Stimulated activated CD8-positive, alpha-beta memory T cell treated with anti-CD3 and anti-CD28 coated beads, Interleukin-4, amount 100 ng/mL, for 24 hours (primary cell): ENCODE data around the gene ADAP1.
"Not testable (repeated sequence)": the region's sequence is repeated elsewhere in the genome, so short reads cannot be mapped to it uniquely, and the experiment has no call there.

Experiments used
- DNase-seq: peaks from one replicate; pipeline ENCODE4 v3.0.0-alpha.2; 2020; ENCODE audit warnings: low read depth

ADAP1 gene

GRCh38 chr7:974820-975681, 20.6 kb upstream of the ADAP1 start, which contains the start of gene COX19:
COX19 (minus strand) TSS chr7:975549; CDS start chr7:975509, 40 bp downstream.
- peak; percentile 81 for DNase-seq

- DNase-seq: no peak
Measured at GRCh38 chr7:974172-974571, 19.7 kb upstream of the ADAP1 start.

GRCh38 chr7:973312-973711, 18.8 kb upstream of the ADAP1 start:
- DNase-seq: no peak

- DNase-seq: no peak
Measured at GRCh38 chr7:972676-973309, 18.3 kb upstream of the ADAP1 start.

- no peak for DNase-seq
Measured at GRCh38 chr7:972110-972509, 17.6 kb upstream of the ADAP1 start.

- DNase-seq: no peak
Measured at GRCh38 chr7:970744-971143, 16.3 kb upstream of the ADAP1 start.

GRCh38 chr7:969403-969802, 14.9 kb upstream of the ADAP1 start:
- no peak for DNase-seq

- no peak for DNase-seq
Measured at GRCh38 chr7:968205-969105, 14.0 kb upstream of the ADAP1 start.

- DNase-seq: no peak
Measured at GRCh38 chr7:967361-968082, 13.0 kb upstream of the ADAP1 start.

GRCh38 chr7:966291-967069, 12.0 kb upstream of the ADAP1 start:
- no peak for DNase-seq

- no peak for DNase-seq
Measured at GRCh38 chr7:964401-965231, 10.1 kb upstream of the ADAP1 start.

GRCh38 chr7:963236-964078, 9.0 kb upstream of the ADAP1 start:
- no peak for DNase-seq

- no peak for DNase-seq
Measured at GRCh38 chr7:962401-963081, 8.1 kb upstream of the ADAP1 start.

GRCh38 chr7:961546-962400, 7.3 kb upstream of the ADAP1 start:
- no peak for DNase-seq

- DNase-seq: not testable (repeated sequence)
Measured at GRCh38 chr7:960972-961371, 6.5 kb upstream of the ADAP1 start.

GRCh38 chr7:960269-960871, 5.9 kb upstream of the ADAP1 start:
- DNase-seq: no peak

- DNase-seq: not testable (repeated sequence)
Measured at GRCh38 chr7:959740-960139, 5.3 kb upstream of the ADAP1 start.
